Right atrium auricular region (tissue), 2 donors: Measurements from ENCODE around the gene PMM2. TPM values are rescaled to one million over a fixed set of nuclear protein-coding genes. Genes with fewer than 3 reads are reported as not detected.
"Not testable (repeated sequence)": the region's sequence is repeated elsewhere in the genome, so short reads cannot be mapped to it uniquely, and the experiment has no call there.

Source experiments
- DNase-seq: peaks from one replicate; pipeline ENCODE4 v3.0.0-alpha.2; 2019; ENCODE audit warnings: low spot score
- H3K27ac ChIP-seq, 2 donors: fragments of 200-600 bp; sonication (generic); 1 replicate in 1 of 2; 2 replicates in 1 of 2; pipeline ENCODE4 v1.5.1; 2016 to 2019
- H3K27me3 ChIP-seq, 2 donors: fragments of 200-600 bp; sonication (generic); one replicate each; pipeline versions ENCODE4 v1.5.1 to v1.6.0; 2017 to 2019
- H3K36me3 ChIP-seq: fragments of 200-600 bp; sonication (generic); one replicate; pipeline ENCODE4 v1.5.1; 2016
- H3K4me1 ChIP-seq, 2 donors: fragments of 200-600 bp; sonication (generic); one replicate each; pipeline versions ENCODE4 v1.5.1 to v1.6.0; 2017 to 2019
- H3K4me3 ChIP-seq, 2 donors: fragments of 200-600 bp; sonication (generic); 1 replicate in 1 of 2; 2 replicates in 1 of 2; pipeline ENCODE4 v1.5.1; 2017 to 2019; ENCODE audit warnings: mild to moderate bottlenecking in 1 of 2, moderate library complexity in 1 of 2
- H3K9me3 ChIP-seq, 2 donors: fragments of 200-600 bp; sonication (generic); one replicate each; pipeline ENCODE4 v1.5.1; 2019
- CTCF ChIP-seq, 2 donors: fragments of 200-600 bp; sonication (generic); IDR thresholded peaks; one replicate each; pipeline ENCODE4 v1.5.1; 2019; ENCODE audit warnings: antibody characterized with exemption in 2 of 2
- total RNA-seq, 2 donors: library from RNA; depleted of rRNA; stranded (reverse); fragments of >200 nt; gene quantifications; one replicate each; pipeline ENCODE4 v1.1.0, GENCODE V29; 2016

The PMM2 gene
- total RNA-seq, 2 donors from 2014 or later: 14.5 to 20.5 TPM

GRCh38 chr16:8798174-8798527 lies 512 bp downstream of the PMM2 start:
- peak overlapping the region; percentile 77 to 85 for H3K27ac ChIP-seq
- DNase-seq: no peak
- H3K4me1 ChIP-seq: peaks cover 0 to 31% of the 10 kb centered on the region in 2 donors
- H3K36me3 ChIP-seq: peaks cover 15% of the 10 kb centered on the region
- TF ChIP-seq CTCF (IDR thresholded peaks at IDR 0.05): no peak
- H3K27me3 ChIP-seq: no peaks in the 10 kb centered on the region
- H3K9me3 ChIP-seq: no peaks in the 10 kb centered on the region
- peak overlapping the region; percentile 96 to 98 for H3K4me3 ChIP-seq

GRCh38 chr16:8798535-8799157 lies 1.0 kb downstream of the PMM2 start:
- no peaks in the 10 kb centered on the region for H3K9me3 ChIP-seq
- H3K27ac ChIP-seq: peak overlapping the region; percentile 77 to 85
- H3K4me3 ChIP-seq: peak overlapping the region; percentile 96 to 98
- H3K4me1 ChIP-seq: peaks cover 0 to 31% of the 10 kb centered on the region in 2 donors
- H3K27me3 ChIP-seq: no peaks in the 10 kb centered on the region
- peaks cover 17% of the 10 kb centered on the region for H3K36me3 ChIP-seq
- no peak for TF ChIP-seq CTCF (IDR thresholded peaks at IDR 0.05)
- DNase-seq: no peak

GRCh38 chr16:8801701-8802100 lies 4.1 kb downstream of the PMM2 start:
- H3K9me3 ChIP-seq: no peaks in the 10 kb centered on the region
- peaks cover 43% of the 10 kb centered on the region for H3K36me3 ChIP-seq
- no peak overlapping the region for H3K27ac ChIP-seq
- no peaks in the 10 kb centered on the region for H3K27me3 ChIP-seq
- TF ChIP-seq CTCF (IDR thresholded peaks at IDR 0.05): no peak
- H3K4me3 ChIP-seq: no peak overlapping the region
- H3K4me1 ChIP-seq: peaks cover 0 to 23% of the 10 kb centered on the region in 2 donors
- DNase-seq: no peak

GRCh38 chr16:8803733-8804132 lies 6.1 kb downstream of the PMM2 start:
- H3K27me3 ChIP-seq, H3K9me3 ChIP-seq, DNase-seq, H3K4me3 ChIP-seq, H3K27ac ChIP-seq: not testable (repeated sequence)
- H3K4me1 ChIP-seq: peaks cover 0 to 15% of the 10 kb centered on the region in 2 donors
- peaks cover 64% of the 10 kb centered on the region for H3K36me3 ChIP-seq

GRCh38 chr16:8804313-8804712 lies 6.7 kb downstream of the PMM2 start:
- peaks cover 0 to 10% of the 10 kb centered on the region in 2 donors for H3K4me1 ChIP-seq
- TF ChIP-seq CTCF (IDR thresholded peaks at IDR 0.05): no peak
- no peak overlapping the region for H3K4me3 ChIP-seq
- H3K27me3 ChIP-seq: no peaks in the 10 kb centered on the region
- no peak overlapping the region for H3K27ac ChIP-seq
- H3K36me3 ChIP-seq: peaks cover 70% of the 10 kb centered on the region
- no peaks in the 10 kb centered on the region for H3K9me3 ChIP-seq
- DNase-seq: no peak

GRCh38 chr16:8806272-8806983 lies 8.8 kb downstream of the PMM2 start:
- H3K27ac ChIP-seq: no peak overlapping the region
- no peak overlapping the region for H3K4me3 ChIP-seq
- H3K36me3 ChIP-seq: peaks cover 91% of the 10 kb centered on the region
- no peak for DNase-seq
- H3K9me3 ChIP-seq: no peaks in the 10 kb centered on the region
- H3K4me1 ChIP-seq: no peaks in the 10 kb centered on the region
- TF ChIP-seq CTCF (IDR thresholded peaks at IDR 0.05): no peak
- H3K27me3 ChIP-seq: no peaks in the 10 kb centered on the region
